ENCODE measurements around the gene LRRC25.

LRRC25 gene

DNA sequence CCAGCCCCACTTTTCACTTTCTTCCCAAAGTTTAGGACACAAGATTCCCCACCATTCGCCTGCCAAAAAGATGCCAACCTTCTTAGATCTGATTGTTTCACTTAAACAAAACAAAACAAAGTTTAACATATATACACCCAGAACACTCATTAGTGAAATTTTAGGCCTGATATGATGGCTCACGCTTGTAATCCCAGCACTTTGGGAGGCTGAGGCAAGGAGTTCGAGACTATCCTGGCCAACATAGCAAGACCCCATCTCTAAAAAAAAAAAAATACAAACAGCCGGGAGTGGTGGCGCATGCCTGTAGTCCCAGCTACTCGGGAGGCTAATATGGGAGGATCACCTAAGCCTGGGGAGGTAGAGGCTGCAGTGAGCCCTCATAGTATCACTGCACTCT is 52.1 kb downstream of the LRRC25 start:
- TF ChIP-seq CTCF (IDR thresholded peaks at IDR 0.05; ENCODE audit: low read depth, low read length, missing control alignments): no peak
- H3K4me3 ChIP-seq (ENCODE audit: low read depth, low read length): no peak overlapping the region
- no peak for DNase-seq (ENCODE audit: low read depth)

DNA sequence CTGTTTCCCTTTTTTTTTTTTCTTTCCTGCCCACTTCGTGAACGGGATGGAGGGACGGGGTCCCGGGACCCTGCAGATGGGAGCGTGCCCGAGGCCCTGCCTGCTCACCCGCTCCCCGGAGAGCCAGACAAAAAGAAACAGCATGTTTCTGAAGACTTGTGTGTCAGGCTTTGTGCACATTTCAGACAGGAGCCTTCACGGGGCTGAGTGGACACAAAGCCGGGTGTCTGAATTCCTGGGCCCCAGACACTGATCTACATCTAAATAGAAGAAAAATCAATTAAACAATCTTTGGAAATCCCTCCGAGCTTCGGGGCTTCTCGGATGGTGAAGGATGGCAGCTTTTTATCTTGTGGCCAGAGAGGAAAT is 52.9 kb downstream of the LRRC25 start:
- no peak for DNase-seq (ENCODE audit: low read depth)
- TF ChIP-seq CTCF (IDR thresholded peaks at IDR 0.05; ENCODE audit: low read depth, low read length, missing control alignments): no peak
- no peak overlapping the region for H3K4me3 ChIP-seq (ENCODE audit: low read depth, low read length)

- H3K4me3 ChIP-seq (ENCODE audit: low read depth, low read length): no peak overlapping the region
- no peak for TF ChIP-seq CTCF (IDR thresholded peaks at IDR 0.05; ENCODE audit: low read depth, low read length, missing control alignments)
- DNase-seq (ENCODE audit: low read depth): no peak
Measured at GRCh38 chr19:18342090-18342632, 55.3 kb downstream of the LRRC25 start.
